Measurements from ENCODE around the gene PRKAR1A. TPM values are rescaled to one million over a fixed set of nuclear protein-coding genes. Genes with fewer than 3 reads are reported as not detected.

The PRKAR1A gene
- total RNA-seq (2022; extraction: Qiagen RNA extraction; ENCODE audit: low read depth) = 127 to 190 TPM (median 180 TPM) in 5 replicates

DNA sequence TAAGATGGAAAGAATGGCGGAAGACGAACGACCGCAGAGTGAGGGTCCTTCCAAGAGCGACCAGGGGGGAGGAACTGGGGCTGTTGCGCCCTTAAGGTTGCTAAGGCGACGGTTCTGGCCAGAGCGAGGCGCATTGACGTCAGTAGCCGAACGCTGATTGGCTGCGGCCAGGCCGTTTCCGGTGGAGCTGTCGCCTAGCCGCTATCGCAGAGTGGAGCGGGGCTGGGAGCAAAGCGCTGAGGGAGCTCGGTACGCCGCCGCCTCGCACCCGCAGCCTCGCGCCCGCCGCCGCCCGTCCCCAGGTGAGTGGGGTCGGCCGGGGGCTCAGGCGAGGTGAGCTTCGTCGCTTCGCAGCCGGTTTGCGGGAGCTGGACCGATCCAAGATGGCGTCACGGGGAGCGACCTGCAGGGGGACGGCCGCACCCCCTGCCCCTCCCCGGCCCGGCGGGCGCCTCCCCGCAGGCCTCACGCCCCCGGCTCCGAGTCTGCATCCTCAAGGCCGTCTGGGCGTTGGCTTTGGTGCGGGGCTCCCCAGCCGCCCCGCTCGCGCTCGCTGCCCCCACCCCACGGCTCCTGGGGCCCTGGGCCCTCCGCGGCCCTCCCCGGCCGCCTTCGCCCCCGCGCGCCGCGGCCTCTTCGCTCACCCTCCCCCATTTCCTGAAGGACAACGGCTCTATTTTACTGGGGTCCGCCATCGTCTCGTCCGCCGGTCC, at the start of gene PRKAR1A:
PRKAR1A (plus strand) TSS at position 184 of the 713 bp plus-strand sequence. CDS start 2,970 bp downstream, outside the sequence.

Other genes with a start within 250 kb of the PRKAR1A start
- gene SLC16A6, start 221.3 kb upstream of the PRKAR1A start, total RNA-seq (2022; extraction: Qiagen RNA extraction; ENCODE audit: low read depth) = 0.25 to 0.63 TPM (median 0.43 TPM) in 5 replicates
- 1.0 to 1.9 TPM (median 1.4 TPM) in 5 replicates for gene ARSG, start 220.9 kb upstream of the PRKAR1A start, total RNA-seq (2022; extraction: Qiagen RNA extraction; ENCODE audit: low read depth)
- gene WIPI1, start 54.9 kb upstream of the PRKAR1A start, total RNA-seq (2022; extraction: Qiagen RNA extraction; ENCODE audit: low read depth) = 8.2 to 15.1 TPM (median 10.1 TPM) in 5 replicates
- gene FAM20A, start 88.9 kb downstream of the PRKAR1A start, total RNA-seq (2022; extraction: Qiagen RNA extraction; ENCODE audit: low read depth) = not detected in 5 replicates